ENCODE results near the gene NCAM1. TPM values are rescaled to one million over a fixed set of nuclear protein-coding genes. Genes with fewer than 3 reads are reported as not detected.

The NCAM1 gene
- total and polyA plus RNA-seq, 10 donors, result 0.41 to 13.2 (median 7.1) TPM

DNA sequence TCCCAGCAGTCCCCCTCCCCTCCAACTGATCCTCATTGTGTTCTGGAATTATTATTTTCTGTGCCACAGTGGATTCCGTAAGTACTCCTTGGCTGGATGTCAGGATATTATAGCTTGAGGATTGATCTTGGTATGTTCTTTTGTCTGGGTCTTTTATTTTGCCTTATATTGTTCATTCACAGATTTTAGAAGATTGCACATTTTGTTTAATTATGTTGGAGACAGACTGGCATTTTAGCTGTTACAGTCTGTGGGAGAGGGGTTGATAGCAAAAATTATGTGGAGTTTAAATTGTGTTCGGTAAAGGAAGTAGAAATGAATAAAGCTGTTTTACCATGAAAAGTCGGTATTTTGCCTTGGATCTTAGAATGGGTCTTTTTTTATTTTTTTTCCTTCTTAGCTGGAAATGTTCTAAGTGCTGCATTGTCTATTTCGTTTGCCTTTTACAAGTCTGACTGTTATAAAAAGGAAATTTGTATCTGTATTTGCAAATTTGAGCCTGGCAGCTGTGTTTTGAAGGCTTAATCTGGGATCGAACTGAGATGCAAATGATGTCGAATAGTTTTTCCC, 211.2 kb downstream of the NCAM1 start:
- WGBS, 5 donors, result 79 to 85% (median 81%) methylated on average over 6 of the region's 6 CpGs
- intact Hi-C loops (cut with DNase I; ENCODE audit: low total_unique reads), result no loop called here
- no peak overlapping the region for H3K4me3 ChIP-seq
- no peaks in the 10 kb centered on the region for H3K36me3 ChIP-seq
- TF ChIP-seq POLR2A (IDR thresholded peaks at IDR 0.05), result no peak
- TF ChIP-seq, protein P1, sequence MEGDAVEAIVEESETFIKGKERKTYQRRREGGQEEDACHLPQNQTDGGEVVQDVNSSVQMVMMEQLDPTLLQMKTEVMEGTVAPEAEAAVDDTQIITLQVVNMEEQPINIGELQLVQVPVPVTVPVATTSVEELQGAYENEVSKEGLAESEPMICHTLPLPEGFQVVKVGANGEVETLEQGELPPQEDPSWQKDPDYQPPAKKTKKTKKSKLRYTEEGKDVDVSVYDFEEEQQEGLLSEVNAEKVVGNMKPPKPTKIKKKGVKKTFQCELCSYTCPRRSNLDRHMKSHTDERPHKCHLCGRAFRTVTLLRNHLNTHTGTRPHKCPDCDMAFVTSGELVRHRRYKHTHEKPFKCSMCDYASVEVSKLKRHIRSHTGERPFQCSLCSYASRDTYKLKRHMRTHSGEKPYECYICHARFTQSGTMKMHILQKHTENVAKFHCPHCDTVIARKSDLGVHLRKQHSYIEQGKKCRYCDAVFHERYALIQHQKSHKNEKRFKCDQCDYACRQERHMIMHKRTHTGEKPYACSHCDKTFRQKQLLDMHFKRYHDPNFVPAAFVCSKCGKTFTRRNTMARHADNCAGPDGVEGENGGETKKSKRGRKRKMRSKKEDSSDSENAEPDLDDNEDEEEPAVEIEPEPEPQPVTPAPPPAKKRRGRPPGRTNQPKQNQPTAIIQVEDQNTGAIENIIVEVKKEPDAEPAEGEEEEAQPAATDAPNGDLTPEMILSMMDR (IDR thresholded peaks at IDR 0.05 in 8 of 11, conservative IDR thresholded peaks at IDR 0.05 in 3 of 11), result no peak
- no peak for TF ChIP-seq POLR2AphosphoS5 (IDR thresholded peaks at IDR 0.05)
- H3K27me3 ChIP-seq (replicated peaks in 1 of 7), result no peaks in the 10 kb centered on the region
- no peak for DNase-seq
- no peak overlapping the region for H3K27ac ChIP-seq
- H3K9me3 ChIP-seq, result no peaks in the 10 kb centered on the region
- H3K4me1 ChIP-seq, result no peaks in the 10 kb centered on the region

DNA sequence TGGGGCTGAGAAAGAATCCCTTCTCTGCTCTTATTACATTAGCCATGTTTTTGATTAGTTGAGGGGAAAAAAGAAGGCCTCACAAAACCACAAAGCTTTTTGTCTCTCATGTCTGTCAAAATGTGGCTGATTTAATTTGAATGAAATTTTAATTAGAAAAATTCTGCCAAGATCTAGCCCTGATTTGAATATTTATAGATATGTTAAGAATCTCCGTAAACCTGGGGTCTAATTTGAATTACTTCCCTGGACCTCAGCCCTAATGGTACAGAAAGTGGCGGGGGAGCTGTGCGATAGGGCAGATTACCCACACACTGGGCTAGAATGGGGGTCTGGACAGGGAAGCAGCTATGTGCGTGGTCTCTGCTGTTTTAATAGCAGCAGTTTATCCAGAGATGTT, 211.9 kb downstream of the NCAM1 start:
- Histone ChIP-seq H3K27me3 (replicated peaks in 1 of 7) (no peaks in the 10 kb centered on the region), H3K4me1 (no peaks in the 10 kb centered on the region), H3K9me3 (no peaks in the 10 kb centered on the region), H3K36me3 (no peaks in the 10 kb centered on the region), H3K27ac (no peak overlapping the region), H3K4me3 (no peak overlapping the region)
- 75 to 96% (median 87%) methylated on average over 4 of the region's 4 CpGs for WGBS, 5 donors
- intact Hi-C loops (cut with DNase I; ENCODE audit: low total_unique reads), result no loop called here
- DNase-seq, result no peak
- TF ChIP-seq, protein P1 (IDR thresholded peaks at IDR 0.05 in 8 of 11, conservative IDR thresholded peaks at IDR 0.05 in 3 of 11), result no peak
- TF ChIP-seq POLR2A (IDR thresholded peaks at IDR 0.05), result no peak
- no peak for TF ChIP-seq POLR2AphosphoS5 (IDR thresholded peaks at IDR 0.05)

DNA sequence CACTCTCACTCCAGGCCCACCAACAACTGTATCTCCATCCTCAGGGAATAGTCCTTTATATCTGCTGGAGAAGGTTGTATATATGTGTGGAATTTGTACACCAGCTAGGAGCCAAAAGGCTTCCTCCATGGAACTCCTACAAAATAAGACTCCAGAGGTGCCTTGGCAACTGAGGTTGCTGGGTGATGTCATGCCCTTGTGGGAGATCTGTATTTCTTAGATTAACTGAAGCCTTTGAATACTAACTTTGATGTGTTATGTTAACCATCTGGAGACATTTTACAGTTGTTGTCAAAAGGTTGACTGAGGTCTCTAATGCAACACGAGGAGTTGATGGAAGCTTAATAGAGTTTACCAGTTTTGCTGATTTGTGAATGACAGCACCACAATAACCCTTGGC, 213.7 kb downstream of the NCAM1 start:
- H3K36me3 ChIP-seq, result no peaks in the 10 kb centered on the region
- H3K4me3 ChIP-seq, result no peak overlapping the region
- H3K27me3 ChIP-seq (replicated peaks in 1 of 7), result peaks cover 0 to 3% (median 0%) of the 10 kb centered on the region in 7 donors
- 50 to 71% (median 70%) methylated on average over 1 of the region's 1 CpG for WGBS, 5 donors
- intact Hi-C loops (cut with DNase I; ENCODE audit: low total_unique reads), result no loop called here
- H3K4me1 ChIP-seq, result no peaks in the 10 kb centered on the region
- no peaks in the 10 kb centered on the region for H3K9me3 ChIP-seq
- no peak for TF ChIP-seq POLR2A (IDR thresholded peaks at IDR 0.05)
- TF ChIP-seq, protein P1 (IDR thresholded peaks at IDR 0.05 in 8 of 11, conservative IDR thresholded peaks at IDR 0.05 in 3 of 11), result no peak
- TF ChIP-seq POLR2AphosphoS5 (IDR thresholded peaks at IDR 0.05), result no peak
- H3K27ac ChIP-seq, result no peak overlapping the region
- DNase-seq, result no peak

DNA sequence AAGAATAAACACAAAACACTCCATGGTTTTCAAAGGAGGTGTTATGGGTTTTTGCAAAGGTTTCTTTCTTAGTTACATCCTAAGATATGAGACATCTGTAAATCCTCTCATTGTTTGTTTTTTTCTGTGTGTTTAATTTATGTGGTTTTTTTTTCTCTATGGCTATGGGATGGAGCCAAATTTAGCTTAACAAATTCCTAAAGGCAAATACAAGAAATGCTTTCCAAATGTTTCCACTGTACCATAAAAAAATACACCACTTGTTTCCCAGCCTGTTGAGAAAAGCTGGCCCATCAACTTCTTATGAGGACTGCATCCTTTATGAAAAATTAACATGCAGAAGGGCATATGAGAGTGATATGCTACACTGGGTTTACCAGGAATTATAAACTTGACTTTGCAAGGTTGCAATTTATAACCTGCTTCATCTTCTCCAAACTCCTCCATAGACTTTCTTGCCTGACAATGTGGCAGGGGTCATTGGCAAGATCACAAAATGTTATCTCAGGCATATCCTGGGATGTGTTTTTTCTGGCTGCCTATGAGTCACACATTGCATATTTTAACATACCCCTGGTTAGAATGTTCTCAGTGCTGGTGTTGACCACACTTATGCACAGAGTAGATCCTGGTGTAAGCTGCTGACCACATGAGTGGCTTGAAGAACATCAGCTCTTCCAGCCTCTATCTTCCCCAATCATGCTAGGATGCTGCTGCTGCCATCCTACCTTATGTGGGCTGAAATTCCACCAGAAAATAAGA, 215.6 kb downstream of the NCAM1 start:
- Histone ChIP-seq H3K36me3 (no peaks in the 10 kb centered on the region), H3K9me3 (no peaks in the 10 kb centered on the region), H3K4me1 (no peaks in the 10 kb centered on the region), H3K4me3 (no peak overlapping the region), H3K27me3 (replicated peaks in 1 of 7) (peaks cover 0 to 3% (median 0%) of the 10 kb centered on the region in 7 donors), H3K27ac (no peak overlapping the region)
- intact Hi-C loops (cut with DNase I; ENCODE audit: low total_unique reads), result no loop called here
- DNase-seq, result no peak
- no peak for TF ChIP-seq POLR2AphosphoS5 (IDR thresholded peaks at IDR 0.05)
- no peak for TF ChIP-seq POLR2A (IDR thresholded peaks at IDR 0.05)
- TF ChIP-seq, protein P1 (IDR thresholded peaks at IDR 0.05 in 8 of 11, conservative IDR thresholded peaks at IDR 0.05 in 3 of 11), result no peak

Measured in spleen (tissue), 11 donors.